ENCODE results near the gene CCDC183. TPM values are rescaled to one million over a fixed set of nuclear protein-coding genes. Genes with fewer than 3 reads are reported as not detected.
"Not testable (repeated sequence)": the region's sequence is repeated elsewhere in the genome, so short reads cannot be mapped to it uniquely, and the experiment has no call there.

Gene CCDC183
- total and polyA plus RNA-seq, 8 donors, result 2.4 to 10.7 (median 3.1) TPM

DNA sequence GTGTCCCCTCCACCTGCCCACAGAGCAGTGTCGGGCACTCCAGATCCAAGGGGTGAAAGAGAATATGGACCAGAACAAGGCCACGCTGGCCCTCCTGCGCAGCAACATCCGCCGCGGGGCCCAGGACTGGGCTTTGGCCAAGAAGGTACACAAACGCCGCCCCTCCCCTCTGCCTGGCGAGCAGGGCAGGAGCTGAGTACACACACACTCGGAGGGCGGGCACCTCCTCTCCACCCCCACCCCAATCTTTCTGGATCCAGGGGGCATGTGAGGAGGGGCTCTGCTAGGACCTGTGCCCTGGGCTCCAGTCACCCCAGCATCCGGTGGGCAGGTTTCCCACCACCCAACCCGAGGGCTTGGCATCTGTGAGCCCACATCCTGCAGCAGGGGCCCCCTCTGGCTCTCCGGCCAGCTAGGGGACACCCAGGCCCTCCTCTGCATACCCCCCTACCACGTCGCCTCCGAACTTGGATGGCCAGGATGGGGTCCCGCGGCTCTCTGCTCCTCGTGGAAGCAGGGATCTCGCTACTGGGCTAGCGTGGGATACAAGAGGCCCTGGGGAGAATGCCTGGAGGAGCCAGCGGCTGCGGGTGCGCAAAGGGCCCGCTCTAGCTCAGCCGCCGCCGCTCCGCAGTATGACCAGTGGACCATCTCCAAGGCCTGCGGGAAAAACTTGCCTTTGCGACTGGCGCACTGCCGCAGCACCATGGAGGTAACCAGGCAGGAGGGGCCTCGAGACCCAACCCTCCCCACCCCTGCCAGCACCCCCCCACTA is 3.1 kb downstream of the CCDC183 start:
- DNase-seq (peak; percentile 84 to 96 (median 86)), ATAC-seq (peak; percentile 57 to 73 (median 68)), FAIRE-seq (no peak)
- 4 to 5% methylated on average over 34 to 35 of the region's 35 CpGs for WGBS, 2 donors
- H3K4me1 ChIP-seq, result peaks cover 29 to 34% (median 32%) of the 10 kb centered on the region in 3 donors
- H3K27me3 ChIP-seq, result no peaks in the 10 kb centered on the region
- peak overlapping the region in 3 of 4 donors; percentile 16 to 50 (median 40) for H3K4me3 ChIP-seq
- no peak for TF ChIP-seq CTCF (IDR thresholded peaks at IDR 0.05)
- no peaks in the 10 kb centered on the region for H3K9me3 ChIP-seq
- no peaks in the 10 kb centered on the region for H3K36me3 ChIP-seq
- intact Hi-C loops (cut with DNase I), result loop anchor here in 2 of 3 donors (10.0 kb wide), 2 partner anchors 46 to 146 kb away; partner anchors contain the start of genes AJM1 (in 1 of the 2), C8G (in 1 of the 2), FBXW5 (in 1 of the 2) and PHPT1 (in 1 of the 2)
- peak overlapping the region; percentile 69 to 87 (median 77) for H3K27ac ChIP-seq

DNA sequence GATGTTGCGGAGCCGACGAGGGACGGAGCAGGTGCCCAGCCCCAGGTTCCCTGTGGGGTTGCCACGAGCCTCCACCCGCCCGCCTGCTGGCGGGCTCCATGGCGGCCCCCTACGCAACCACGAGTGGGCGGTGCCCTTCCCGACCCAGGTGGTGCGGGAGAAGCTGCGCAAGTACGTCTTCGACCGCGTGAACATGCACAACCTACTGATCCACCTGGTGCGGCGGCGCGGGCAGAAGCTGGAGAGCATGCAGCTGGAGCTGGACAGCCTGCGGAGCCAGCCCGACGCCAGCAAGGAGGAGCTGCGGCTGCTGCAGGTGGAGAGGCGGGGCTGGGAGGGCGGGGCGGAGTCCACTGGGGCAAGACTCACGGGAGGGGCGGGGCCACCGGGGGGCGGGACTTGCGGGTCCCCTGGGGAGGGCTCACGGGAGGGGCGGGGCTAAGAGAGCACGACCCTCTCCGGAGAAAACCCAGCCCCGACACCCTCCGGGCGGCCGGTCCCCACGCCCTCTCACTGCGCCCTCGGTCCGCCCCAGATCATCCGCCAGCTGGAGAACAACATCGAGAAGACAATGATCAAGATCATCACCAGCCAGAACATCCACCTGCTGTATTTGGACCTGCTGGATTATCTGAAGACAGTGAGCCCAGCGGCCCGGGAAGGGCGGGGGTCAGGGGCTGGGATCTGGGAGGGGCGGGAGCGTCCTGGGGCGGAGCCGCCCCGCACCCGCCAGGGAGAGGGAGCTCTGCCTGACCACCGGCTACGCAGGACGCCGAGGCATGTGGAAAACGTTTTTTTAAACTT is 3.9 kb downstream of the CCDC183 start:
- no peak for FAIRE-seq
- no peak for TF ChIP-seq CTCF (IDR thresholded peaks at IDR 0.05)
- H3K4me3 ChIP-seq, result peak overlapping the region; percentile 16 to 50 (median 34)
- 1% methylated on average over 58 to 63 of the region's 63 CpGs for WGBS, 2 donors
- no peaks in the 10 kb centered on the region for H3K27me3 ChIP-seq
- H3K4me1 ChIP-seq, result peaks cover 29 to 34% (median 32%) of the 10 kb centered on the region in 3 donors
- peak; percentile 93 to 98 (median 95) for DNase-seq
- no peaks in the 10 kb centered on the region for H3K36me3 ChIP-seq
- H3K9me3 ChIP-seq, result no peaks in the 10 kb centered on the region
- intact Hi-C loops (cut with DNase I), result loop anchor here in 2 of 3 donors (10.0 kb wide), 2 partner anchors 45 to 145 kb away; partner anchors contain the start of genes AJM1 (in 1 of the 2), C8G (in 1 of the 2), FBXW5 (in 1 of the 2) and PHPT1 (in 1 of the 2)
- peak; percentile 77 to 84 (median 81) for ATAC-seq
- H3K27ac ChIP-seq, result peak overlapping the region; percentile 69 to 87 (median 77)

DNA sequence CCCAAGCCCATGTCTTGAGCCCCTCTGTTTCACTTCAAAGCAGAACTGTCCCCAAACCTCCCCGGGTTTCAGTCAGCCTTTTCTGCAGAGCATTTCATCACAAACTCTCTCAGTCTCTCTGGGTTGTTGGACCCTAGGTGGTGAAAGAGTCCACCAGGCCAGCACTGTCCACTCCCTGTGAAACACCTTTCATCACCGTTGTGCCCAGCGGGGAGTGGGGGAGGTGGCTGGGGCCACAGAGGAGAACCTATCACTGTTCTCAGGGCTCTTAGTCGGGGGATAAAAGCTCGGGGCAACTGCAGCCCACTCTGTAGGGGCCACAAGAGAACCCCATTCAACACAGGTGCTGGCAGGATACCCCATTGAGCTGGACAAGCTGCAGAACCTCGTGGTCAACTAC is 6.2 kb downstream of the CCDC183 start:
- no peak overlapping the region for H3K27ac ChIP-seq
- H3K27me3 ChIP-seq, result no peaks in the 10 kb centered on the region
- no peak overlapping the region for H3K4me3 ChIP-seq
- intact Hi-C loops (cut with DNase I), result no loop called here
- no peak for TF ChIP-seq CTCF (IDR thresholded peaks at IDR 0.05)
- ATAC-seq (no peak), FAIRE-seq (no peak), DNase-seq (peak in 1 of 6 donors; percentile 27)
- no peaks in the 10 kb centered on the region for H3K9me3 ChIP-seq
- H3K36me3 ChIP-seq, result no peaks in the 10 kb centered on the region
- WGBS, 2 donors, result 81 to 91% methylated on average over 6 of the region's 6 CpGs
- H3K4me1 ChIP-seq, result peaks cover 14 to 31% (median 20%) of the 10 kb centered on the region in 3 donors

DNA sequence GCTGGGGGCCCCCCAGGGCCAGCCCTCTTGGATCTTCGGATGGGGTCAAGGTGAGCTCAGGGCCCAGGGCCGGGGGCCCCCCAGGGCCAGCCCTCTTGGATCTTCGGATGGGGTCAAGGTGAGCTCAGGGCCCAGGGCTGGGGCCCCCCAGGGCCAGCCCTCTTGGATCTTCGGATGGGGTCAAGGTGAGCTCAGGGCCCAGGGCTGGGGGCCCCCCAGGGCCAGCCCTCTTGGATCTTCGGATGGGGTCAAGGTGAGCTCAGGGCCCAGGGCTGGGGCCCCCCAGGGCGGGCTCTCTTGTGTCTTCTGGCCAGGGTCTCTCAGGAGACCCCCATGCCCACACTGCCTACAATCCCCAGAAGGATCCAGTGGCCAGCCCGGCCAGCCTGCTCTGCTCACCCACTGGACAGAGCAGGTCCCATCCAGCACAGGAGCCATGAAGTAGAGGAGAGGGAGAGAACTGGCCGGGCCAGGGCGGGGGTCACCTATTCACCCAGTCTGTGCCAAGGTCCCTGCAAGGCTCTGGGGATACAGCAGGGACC is 6.9 kb downstream of the CCDC183 start:
- H3K27ac ChIP-seq; H3K4me3 ChIP-seq; H3K27me3 ChIP-seq; H3K9me3 ChIP-seq; ATAC-seq; FAIRE-seq; intact Hi-C loops (cut with DNase I); H3K36me3 ChIP-seq: not testable (repeated sequence)
- whole genome bisulfite sequencing, 2 donors, result 92 to 93% methylated on average over 5 to 8 of the region's 9 CpGs
- peak in 3 of 6 donors; percentile 36 to 71 (median 53) for DNase-seq
- H3K4me1 ChIP-seq, result peaks cover 12 to 27% (median 14%) of the 10 kb centered on the region in 3 donors

Data from pancreas (tissue), 10 donors.